ENCODE results near the gene TRNAU1AP.
"Not testable (repeated sequence)": the region's sequence is repeated elsewhere in the genome, so short reads cannot be mapped to it uniquely, and the experiment has no call there.

Gene TRNAU1AP

GRCh38 chr1:28571911-28572310 is 19.0 kb downstream of the TRNAU1AP start:
- Histone ChIP-seq H3K4me1 (ENCODE audit: low read length) (peaks cover 2% of the 10 kb centered on the region), H2AFZ (ENCODE audit: low read length) (no peak overlapping the region), H3K79me2 (ENCODE audit: low read length) (peaks cover 10% of the 10 kb centered on the region; the same call in 1 of the 2 replicates), H4K20me1 (ENCODE audit: insufficient read depth, low read length) (no peaks in the 10 kb centered on the region), H3F3A (ENCODE audit: insufficient read depth, low read length) (peaks cover 15% of the 10 kb centered on the region), H3K9me3 (replicated peaks; ENCODE audit: insufficient read depth, low read length) (no peaks in the 10 kb centered on the region), H3K4me2 (ENCODE audit: low read depth, low read length) (no peak overlapping the region), H3K9ac (ENCODE audit: low read length) (no peak overlapping the region), H3K36me3 (replicated peaks; ENCODE audit: insufficient read depth, low read length) (0 out of 2 replicates have a peak, but pooled peaks cover 7% of the 10 kb centered on the region), H3K27ac (ENCODE audit: low read length) (no peak overlapping the region), H3K4me3 (ENCODE audit: low read length) (no peak overlapping the region), H3K27me3 (replicated peaks; ENCODE audit: insufficient read depth, low read length) (no peaks in the 10 kb centered on the region), H3K9me2 (replicated peaks; ENCODE audit: insufficient read depth, low read length) (no peaks in the 10 kb centered on the region)
- TF ChIP-seq, protein P1, sequence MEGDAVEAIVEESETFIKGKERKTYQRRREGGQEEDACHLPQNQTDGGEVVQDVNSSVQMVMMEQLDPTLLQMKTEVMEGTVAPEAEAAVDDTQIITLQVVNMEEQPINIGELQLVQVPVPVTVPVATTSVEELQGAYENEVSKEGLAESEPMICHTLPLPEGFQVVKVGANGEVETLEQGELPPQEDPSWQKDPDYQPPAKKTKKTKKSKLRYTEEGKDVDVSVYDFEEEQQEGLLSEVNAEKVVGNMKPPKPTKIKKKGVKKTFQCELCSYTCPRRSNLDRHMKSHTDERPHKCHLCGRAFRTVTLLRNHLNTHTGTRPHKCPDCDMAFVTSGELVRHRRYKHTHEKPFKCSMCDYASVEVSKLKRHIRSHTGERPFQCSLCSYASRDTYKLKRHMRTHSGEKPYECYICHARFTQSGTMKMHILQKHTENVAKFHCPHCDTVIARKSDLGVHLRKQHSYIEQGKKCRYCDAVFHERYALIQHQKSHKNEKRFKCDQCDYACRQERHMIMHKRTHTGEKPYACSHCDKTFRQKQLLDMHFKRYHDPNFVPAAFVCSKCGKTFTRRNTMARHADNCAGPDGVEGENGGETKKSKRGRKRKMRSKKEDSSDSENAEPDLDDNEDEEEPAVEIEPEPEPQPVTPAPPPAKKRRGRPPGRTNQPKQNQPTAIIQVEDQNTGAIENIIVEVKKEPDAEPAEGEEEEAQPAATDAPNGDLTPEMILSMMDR (IDR thresholded peaks at IDR 0.05; ENCODE audit: low read length): no peak
- TF ChIP-seq EZH2phosphoT487 (IDR thresholded peaks at IDR 0.05; ENCODE audit: low read length): no peak
- no peak for TF ChIP-seq EZH2 (optimal IDR thresholded peaks at IDR 0.05; ENCODE audit: low read depth, low read length)
- DNase-seq: no peak

- not testable (repeated sequence) for H3K27ac ChIP-seq (ENCODE audit: low read length); H3K9me2 ChIP-seq (replicated peaks; ENCODE audit: insufficient read depth, low read length); H3K36me3 ChIP-seq (replicated peaks; ENCODE audit: insufficient read depth, low read length); H3K79me2 ChIP-seq (ENCODE audit: low read length); H3K4me2 ChIP-seq (ENCODE audit: low read depth, low read length); H3K27me3 ChIP-seq (replicated peaks; ENCODE audit: insufficient read depth, low read length); H4K20me1 ChIP-seq (ENCODE audit: insufficient read depth, low read length); DNase-seq; H3K4me3 ChIP-seq (ENCODE audit: low read length); H3K9ac ChIP-seq (ENCODE audit: low read length); H2AFZ ChIP-seq (ENCODE audit: low read length); H3K9me3 ChIP-seq (replicated peaks; ENCODE audit: insufficient read depth, low read length)
- H3K4me1 ChIP-seq (ENCODE audit: low read length): peaks cover 12% of the 10 kb centered on the region
- peaks cover 25% of the 10 kb centered on the region for H3F3A ChIP-seq (ENCODE audit: insufficient read depth, low read length)
Observed at GRCh38 chr1:28572891-28573290, 20.0 kb downstream of the TRNAU1AP start.

DNA sequence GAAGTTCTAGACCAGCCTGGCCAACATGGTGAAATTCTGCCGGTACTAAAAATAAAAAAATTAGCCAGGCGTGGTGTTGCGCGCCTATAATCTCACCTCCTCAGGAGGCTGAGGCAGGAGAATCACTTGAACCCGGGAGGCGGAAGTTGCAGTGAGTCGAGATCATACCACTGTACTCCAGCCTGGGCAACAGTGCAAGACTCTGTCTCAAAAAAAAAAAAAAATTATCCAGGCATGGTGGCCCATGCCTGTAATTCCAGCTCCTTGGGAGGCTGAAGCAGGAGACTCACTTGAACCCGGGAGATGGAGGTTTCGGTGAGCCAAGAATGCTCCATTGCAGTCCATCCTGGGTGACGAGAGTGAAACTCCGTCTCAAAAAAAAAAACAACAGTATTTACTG is 20.7 kb downstream of the TRNAU1AP start:
- H3K9me3 ChIP-seq (replicated peaks; ENCODE audit: insufficient read depth, low read length): no peaks in the 10 kb centered on the region
- peaks cover 32% of the 10 kb centered on the region for H3F3A ChIP-seq (ENCODE audit: insufficient read depth, low read length)
- H3K36me3 ChIP-seq (replicated peaks; ENCODE audit: insufficient read depth, low read length): no peaks in the 10 kb centered on the region
- peaks cover 18% of the 10 kb centered on the region for H3K4me1 ChIP-seq (ENCODE audit: low read length)
- no peak for DNase-seq
- TF ChIP-seq, protein P1 (IDR thresholded peaks at IDR 0.05; ENCODE audit: low read length): no peak
- TF ChIP-seq EZH2phosphoT487 (IDR thresholded peaks at IDR 0.05; ENCODE audit: low read length) (no peak), EZH2 (optimal IDR thresholded peaks at IDR 0.05; ENCODE audit: low read depth, low read length) (no peak)
- H3K27me3 ChIP-seq (replicated peaks; ENCODE audit: insufficient read depth, low read length): no peaks in the 10 kb centered on the region
- H2AFZ ChIP-seq (ENCODE audit: low read length): no peak overlapping the region
- H3K79me2 ChIP-seq (ENCODE audit: low read length): peaks cover 11% of the 10 kb centered on the region
- H3K4me3 ChIP-seq (ENCODE audit: low read length): no peak overlapping the region
- H3K27ac ChIP-seq (ENCODE audit: low read length): no peak overlapping the region
- H3K9ac ChIP-seq (ENCODE audit: low read length): no peak overlapping the region
- H4K20me1 ChIP-seq (ENCODE audit: insufficient read depth, low read length): peaks cover 13% of the 10 kb centered on the region
- no peaks in the 10 kb centered on the region for H3K9me2 ChIP-seq (replicated peaks; ENCODE audit: insufficient read depth, low read length)
- H3K4me2 ChIP-seq (ENCODE audit: low read depth, low read length): no peak overlapping the region

DNA sequence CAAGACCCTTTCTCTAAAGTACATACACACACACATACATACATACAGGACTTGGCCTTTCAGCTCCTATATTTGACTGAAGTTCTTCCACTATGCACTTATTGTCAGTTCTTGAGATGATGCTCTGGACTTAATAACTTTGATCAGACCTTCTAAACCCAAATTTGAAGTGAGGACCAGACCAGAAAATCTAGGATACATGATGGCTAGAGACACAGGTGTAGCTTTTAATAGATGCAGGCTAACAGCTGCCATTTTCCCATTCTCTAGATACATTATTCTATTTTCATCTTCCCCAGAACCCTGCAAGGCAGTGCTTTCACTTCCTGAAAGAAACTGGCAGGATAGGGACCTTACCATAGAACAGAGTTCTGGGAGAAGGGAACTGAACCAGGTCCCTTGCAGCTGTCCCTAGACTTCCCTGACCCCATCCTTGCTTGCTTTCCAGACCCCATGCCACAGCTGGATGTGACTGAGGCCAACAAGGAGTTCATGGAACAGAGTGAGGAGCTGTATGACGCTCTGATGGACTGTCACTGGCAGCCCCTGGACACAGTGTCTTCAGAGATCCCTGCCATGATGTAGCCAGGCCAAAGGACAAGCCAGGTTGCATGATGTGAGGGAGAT is 24.3 kb downstream of the TRNAU1AP start:
- TF ChIP-seq EZH2phosphoT487 (IDR thresholded peaks at IDR 0.05; ENCODE audit: low read length) (no peak), EZH2 (optimal IDR thresholded peaks at IDR 0.05; ENCODE audit: low read depth, low read length) (no peak)
- TF ChIP-seq, protein P1 (IDR thresholded peaks at IDR 0.05; ENCODE audit: low read length): no peak
- Histone ChIP-seq H3K9me3 (replicated peaks; ENCODE audit: insufficient read depth, low read length) (no peaks in the 10 kb centered on the region), H3K27me3 (replicated peaks; ENCODE audit: insufficient read depth, low read length) (no peaks in the 10 kb centered on the region), H4K20me1 (ENCODE audit: insufficient read depth, low read length) (peaks cover 40% of the 10 kb centered on the region), H3K4me3 (ENCODE audit: low read length) (no peak overlapping the region), H3K27ac (ENCODE audit: low read length) (peak overlapping the region; percentile 80), H3K9me2 (replicated peaks; ENCODE audit: insufficient read depth, low read length) (no peaks in the 10 kb centered on the region), H3K36me3 (replicated peaks; ENCODE audit: insufficient read depth, low read length) (peaks cover 22% of the 10 kb centered on the region), H3K9ac (ENCODE audit: low read length) (no peak overlapping the region), H2AFZ (ENCODE audit: low read length) (no peak overlapping the region), H3K4me1 (ENCODE audit: low read length) (peaks cover 29% of the 10 kb centered on the region), H3K4me2 (ENCODE audit: low read depth, low read length) (peak overlapping the region; percentile 19; the same call in 1 of the 2 replicates), H3K79me2 (ENCODE audit: low read length) (peaks cover 38% of the 10 kb centered on the region), H3F3A (ENCODE audit: insufficient read depth, low read length) (peaks cover 60% of the 10 kb centered on the region)
- peak; percentile 21 for DNase-seq
